ENCODE results near the gene C1orf159. TPM values are rescaled to one million over a fixed set of nuclear protein-coding genes. Genes with fewer than 3 reads are reported as not detected.
A peak's percentile ranks its signal among the peaks of the same experiment; 100 is the strongest.

C1orf159 gene
- total and polyA plus RNA-seq, 9 of the 15 experiments (the other 6 are each of a cell fraction or from before 2014, with no cell fraction given): 0.28 to 54.9 (median 10.6) TPM

- peak in 1 of 2 experiments; percentile 23 for TF ChIP-seq E2F6 (IDR thresholded peaks at IDR 0.05; ENCODE audit: borderline replicate concordance in 1 of 2, extremely low read depth in 1 of 2, insufficient read depth in 1 of 2, insufficient read length in 1 of 2, low read depth in 1 of 2, low read length in 1 of 2, poor library complexity in 1 of 2, severe bottlenecking in 1 of 2)
- no peak for TF ChIP-seq ZNF584 (CRISPR knock-in tag; IDR thresholded peaks at IDR 0.05; ENCODE audit: low read depth)
- no peak for TF ChIP-seq ZNF124 (CRISPR knock-in tag; IDR thresholded peaks at IDR 0.05)
- TF ChIP-seq, protein P1, sequence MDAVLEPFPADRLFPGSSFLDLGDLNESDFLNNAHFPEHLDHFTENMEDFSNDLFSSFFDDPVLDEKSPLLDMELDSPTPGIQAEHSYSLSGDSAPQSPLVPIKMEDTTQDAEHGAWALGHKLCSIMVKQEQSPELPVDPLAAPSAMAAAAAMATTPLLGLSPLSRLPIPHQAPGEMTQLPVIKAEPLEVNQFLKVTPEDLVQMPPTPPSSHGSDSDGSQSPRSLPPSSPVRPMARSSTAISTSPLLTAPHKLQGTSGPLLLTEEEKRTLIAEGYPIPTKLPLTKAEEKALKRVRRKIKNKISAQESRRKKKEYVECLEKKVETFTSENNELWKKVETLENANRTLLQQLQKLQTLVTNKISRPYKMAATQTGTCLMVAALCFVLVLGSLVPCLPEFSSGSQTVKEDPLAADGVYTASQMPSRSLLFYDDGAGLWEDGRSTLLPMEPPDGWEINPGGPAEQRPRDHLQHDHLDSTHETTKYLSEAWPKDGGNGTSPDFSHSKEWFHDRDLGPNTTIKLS (IDR thresholded peaks at IDR 0.05; ENCODE audit: borderline replicate concordance, low read depth): peak; percentile 47; the same call in 1 of the 2 replicates
- TF ChIP-seq TGIF2 (CRISPR knock-in tag; IDR thresholded peaks at IDR 0.05): 0 out of 2 replicates have a peak, but pooled peaks have one; percentile 60
- TF ChIP-seq PML (IDR thresholded peaks at IDR 0.05; ENCODE audit: low read length): peak; percentile 69; the same call in 1 of the 2 replicates
- peak; percentile 41; the same call in 1 of the 2 replicates for TF ChIP-seq ARID1B (IDR thresholded peaks at IDR 0.05)
- no peak for TF ChIP-seq KLF6 (CRISPR knock-in tag; IDR thresholded peaks at IDR 0.05; ENCODE audit: borderline replicate concordance)
- TF ChIP-seq SMARCA4 (IDR thresholded peaks at IDR 0.05): peak; percentile 43; the same call in 1 of the 2 replicates
- TF ChIP-seq SIN3B (IDR thresholded peaks at IDR 0.05; ENCODE audit: low read depth): peak; percentile 12; the same call in 1 of the 2 replicates
- 0 out of 2 replicates have a peak, but pooled peaks have one; percentile 48 for TF ChIP-seq ATF7 (IDR thresholded peaks at IDR 0.05)
- TF ChIP-seq STAG1 (CRISPR knock-in tag; IDR thresholded peaks at IDR 0.05; ENCODE audit: borderline replicate concordance): no peak
- peak; percentile 73; the same call in 1 of the 2 replicates for TF ChIP-seq E2F3 (CRISPR knock-in tag; IDR thresholded peaks at IDR 0.05)
- no peak for TF ChIP-seq NRF1 (conservative IDR thresholded peaks at IDR 0.05 in 1 of 2, IDR thresholded peaks at IDR 0.05 in 1 of 2)
- TF ChIP-seq FIP1L1 (IDR thresholded peaks at IDR 0.05; ENCODE audit: low read depth, low read length, poor library complexity, severe bottlenecking): no peak
- TF ChIP-seq, protein P2, sequence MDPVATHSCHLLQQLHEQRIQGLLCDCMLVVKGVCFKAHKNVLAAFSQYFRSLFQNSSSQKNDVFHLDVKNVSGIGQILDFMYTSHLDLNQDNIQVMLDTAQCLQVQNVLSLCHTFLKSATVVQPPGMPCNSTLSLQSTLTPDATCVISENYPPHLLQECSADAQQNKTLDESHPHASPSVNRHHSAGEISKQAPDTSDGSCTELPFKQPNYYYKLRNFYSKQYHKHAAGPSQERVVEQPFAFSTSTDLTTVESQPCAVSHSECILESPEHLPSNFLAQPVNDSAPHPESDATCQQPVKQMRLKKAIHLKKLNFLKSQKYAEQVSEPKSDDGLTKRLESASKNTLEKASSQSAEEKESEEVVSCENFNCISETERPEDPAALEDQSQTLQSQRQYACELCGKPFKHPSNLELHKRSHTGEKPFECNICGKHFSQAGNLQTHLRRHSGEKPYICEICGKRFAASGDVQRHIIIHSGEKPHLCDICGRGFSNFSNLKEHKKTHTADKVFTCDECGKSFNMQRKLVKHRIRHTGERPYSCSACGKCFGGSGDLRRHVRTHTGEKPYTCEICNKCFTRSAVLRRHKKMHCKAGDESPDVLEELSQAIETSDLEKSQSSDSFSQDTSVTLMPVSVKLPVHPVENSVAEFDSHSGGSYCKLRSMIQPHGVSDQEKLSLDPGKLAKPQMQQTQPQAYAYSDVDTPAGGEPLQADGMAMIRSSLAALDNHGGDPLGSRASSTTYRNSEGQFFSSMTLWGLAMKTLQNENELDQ (CRISPR knock-in tag; IDR thresholded peaks at IDR 0.05; ENCODE audit: borderline replicate concordance): no peak
- TF ChIP-seq ZFX (CRISPR knock-in tag; IDR thresholded peaks at IDR 0.05): peak; percentile 94
- 0 out of 2 replicates have a peak, but pooled peaks have one; percentile 41 for TF ChIP-seq ZNF717 (CRISPR knock-in tag; IDR thresholded peaks at IDR 0.05)
- TF ChIP-seq TFAP4 (CRISPR knock-in tag; IDR thresholded peaks at IDR 0.05; ENCODE audit: borderline replicate concordance): peak; percentile 67
Measured at GRCh38 chr1:1157426-1157913, 41.6 kb upstream of the C1orf159 start (continued).
